Stomach (tissue), 4 donors: ENCODE measurements around the gene TMCC2.

Experiments
- CTCF ChIP-seq, 7 experiments: fragments of 450-650 bp in 4 of 7; fragments of 200-600 bp in 3 of 7; sonication (generic) in 3 of 7; IDR thresholded peaks; one replicate each; pipeline ENCODE4 v1.5.1; 2016 to 2019; ENCODE audit warnings: antibody characterized with exemption in 7 of 7, control low read depth in 2 of 7, mild to moderate bottlenecking in 1 of 7
- EP300 ChIP-seq: sonication (generic); formaldehyde crosslinking; IDR thresholded peaks from one replicate; pipeline ENCODE4 v1.6.1; 2017; ENCODE audit warnings: antibody characterized with exemption
- POLR2A ChIP-seq, 4 donors: fragments of 450-650 bp; IDR thresholded peaks; one replicate each; pipeline ENCODE4 v1.6.1; 2016; ENCODE audit warnings: antibody characterized with exemption in 4 of 4, control low read depth in 2 of 4, mild to moderate bottlenecking in 1 of 4, moderate library complexity in 1 of 4
- POLR2AphosphoS5 ChIP-seq, 3 donors: sonication (generic); formaldehyde crosslinking; IDR thresholded peaks; one replicate each; pipeline ENCODE4 v1.6.1; 2016; ENCODE audit warnings: antibody characterized with exemption in 3 of 3

- TF ChIP-seq CTCF (IDR thresholded peaks at IDR 0.05) = no peak
- TF ChIP-seq POLR2A (IDR thresholded peaks at IDR 0.05) = no peak
- no peak for TF ChIP-seq POLR2AphosphoS5 (IDR thresholded peaks at IDR 0.05)
- no peak for TF ChIP-seq EP300
These were observed 85.3 kb downstream of the TMCC2 start for GRCh38 chr1:205312866-205313562.
